Neural progenitor cell (in vitro differentiated cells): Measurements from ENCODE around the gene APLP2. TPM values are rescaled to one million over a fixed set of nuclear protein-coding genes. Genes with fewer than 3 reads are reported as not detected.

ENCODE experiments used
- DNase-seq: peaks from one replicate; pipeline ENCODE4 v3.0.0-alpha.2; 2016; ENCODE audit warnings: low spot score
- H2AFZ ChIP-seq: fragments of 200-600 bp; sonication (generic); replicated peaks from 2 replicates; pipeline ENCODE4 v1.6.1; 2016; ENCODE audit warnings: antibody characterized with exemption
- H3F3A ChIP-seq: fragments of 200-600 bp; sonication (generic); 2 replicates; pipeline ENCODE4 v1.6.1; 2016; ENCODE audit warnings: antibody characterized with exemption, low read depth
- H3K27ac ChIP-seq: fragments of 200-600 bp; sonication (generic); 2 replicates; pipeline ENCODE4 v1.5.1; 2016; ENCODE audit warnings: mild to moderate bottlenecking
- H3K27me3 ChIP-seq: fragments of 200-600 bp; sonication (generic); 2 replicates; pipeline ENCODE4 v1.6.1; 2016; ENCODE audit warnings: mild to moderate bottlenecking, moderate library complexity
- H3K36me3 ChIP-seq: fragments of 200-600 bp; sonication (generic); 2 replicates; pipeline ENCODE4 v1.5.1; 2016
- H3K4me1 ChIP-seq: fragments of 200-600 bp; sonication (generic); 2 replicates; pipeline ENCODE4 v1.6.1; 2016; ENCODE audit warnings: mixed run types
- H3K4me2 ChIP-seq: fragments of 200-600 bp; sonication (generic); 2 replicates; pipeline ENCODE4 v1.6.1; 2016
- H3K4me3 ChIP-seq: fragments of 200-600 bp; sonication (generic); 2 replicates; pipeline ENCODE4 v1.5.1; 2016
- H3K79me2 ChIP-seq: fragments of 200-600 bp; sonication (generic); 2 replicates; pipeline ENCODE4 v1.6.1; 2016; ENCODE audit warnings: low read depth
- H3K9ac ChIP-seq: fragments of 200-600 bp; sonication (generic); 2 replicates; pipeline ENCODE4 v1.6.1; 2016
- H3K9me3 ChIP-seq: fragments of 200-600 bp; sonication (generic); 2 replicates; pipeline ENCODE4 v1.5.1; 2016; ENCODE audit warnings: low read depth
- H4K20me1 ChIP-seq: fragments of 200-600 bp; sonication (generic); 2 replicates; pipeline ENCODE4 v1.6.1; 2016; ENCODE audit warnings: low read depth
- H3K27ac Mint-ChIP-seq: 3 replicates; pipeline ENCODE4 v1.8.0; 2021; ENCODE audit warnings: mixed read lengths
- H3K27me3 Mint-ChIP-seq: 2 replicates; pipeline ENCODE4 v1.8.0; 2022; ENCODE audit warnings: low read depth, mild to moderate bottlenecking, inconsistent platforms, moderate library complexity, mixed read lengths; ENCODE audit not compliant: insufficient read depth
- H3K36me3 Mint-ChIP-seq: 3 replicates; pipeline ENCODE4 v1.8.0; 2021; ENCODE audit warnings: mixed read lengths
- H3K4me1 Mint-ChIP-seq: 3 replicates; pipeline ENCODE4 v1.8.0; 2021; ENCODE audit warnings: mixed read lengths
- H3K4me3 Mint-ChIP-seq: 3 replicates; pipeline ENCODE4 v1.8.0; 2021; ENCODE audit warnings: mild to moderate bottlenecking, moderate library complexity, mixed read lengths
- H3K9me3 Mint-ChIP-seq: 3 replicates; pipeline ENCODE4 v1.8.0; 2020; ENCODE audit warnings: mixed read lengths
- EZH2 ChIP-seq: fragments of 200-600 bp; sonication (generic); IDR thresholded peaks from 2 replicates; pipeline ENCODE4 v1.6.1; 2017; ENCODE audit warnings: antibody characterized with exemption, mild to moderate bottlenecking, moderate library complexity
- EZH2phosphoT487 ChIP-seq: fragments of 200-600 bp; sonication (generic); IDR thresholded peaks from 2 replicates; pipeline ENCODE4 v1.6.1; 2017; ENCODE audit warnings: antibody characterized with exemption
- total RNA-seq: library from RNA; depleted of rRNA; stranded (reverse); fragments of >200 nt; gene quantifications from 2 replicates; pipeline ENCODE4 v1.2.3, GENCODE V29; 2015; ENCODE audit warnings: low replicate concordance
- TF ChIP-seq, protein P1 (sequence below): fragments of 200-600 bp; sonication (generic); IDR thresholded peaks from 2 replicates; pipeline ENCODE4 v1.5.1; 2017; ENCODE audit warnings: antibody characterized with exemption, mild to moderate bottlenecking

APLP2 gene
- total RNA-seq, 1 donor from 2014 or later = 455 TPM

DNA sequence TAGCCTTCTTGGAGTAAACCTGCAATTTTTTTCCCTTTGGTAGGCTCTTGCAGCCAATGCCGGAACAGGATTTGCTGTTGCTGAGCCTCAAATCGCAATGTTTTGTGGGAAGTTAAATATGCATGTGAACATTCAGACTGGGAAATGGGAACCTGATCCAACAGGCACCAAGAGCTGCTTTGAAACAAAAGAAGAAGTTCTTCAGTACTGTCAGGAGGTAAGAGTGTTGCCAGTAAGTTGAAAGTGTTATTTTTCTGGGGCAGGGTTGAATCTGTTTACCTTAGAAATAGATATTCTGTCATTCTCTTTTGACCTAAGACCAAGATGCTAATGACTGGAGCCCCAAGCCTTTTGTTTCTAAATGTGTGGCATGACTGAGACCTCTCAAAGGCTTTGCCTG is 39.7 kb downstream of the APLP2 start:
- peaks cover 50% of the 10 kb centered on the region for H4K20me1 ChIP-seq
- H3K4me3 ChIP-seq = no peak overlapping the region
- peaks cover 91% of the 10 kb centered on the region for H3K79me2 ChIP-seq
- H3K4me1 ChIP-seq = peaks cover 7% of the 10 kb centered on the region
- no peak overlapping the region for H3K9ac ChIP-seq
- H3F3A ChIP-seq = no peaks in the 10 kb centered on the region
- no peaks in the 10 kb centered on the region for H3K9me3 ChIP-seq
- no peak overlapping the region for H3K4me2 ChIP-seq
- no peak overlapping the region for H2AFZ ChIP-seq
- H3K4me1 Mint-ChIP-seq = no peaks in the 10 kb centered on the region
- peaks cover 8% of the 10 kb centered on the region for H3K36me3 ChIP-seq
- no peaks in the 10 kb centered on the region for H3K27me3 ChIP-seq
- no peak overlapping the region for H3K27ac Mint-ChIP-seq
- H3K9me3 Mint-ChIP-seq = peaks cover 24% of the 10 kb centered on the region
- DNase-seq = no peak
- peaks cover 48% of the 10 kb centered on the region for H3K36me3 Mint-ChIP-seq
- TF ChIP-seq, protein P1, sequence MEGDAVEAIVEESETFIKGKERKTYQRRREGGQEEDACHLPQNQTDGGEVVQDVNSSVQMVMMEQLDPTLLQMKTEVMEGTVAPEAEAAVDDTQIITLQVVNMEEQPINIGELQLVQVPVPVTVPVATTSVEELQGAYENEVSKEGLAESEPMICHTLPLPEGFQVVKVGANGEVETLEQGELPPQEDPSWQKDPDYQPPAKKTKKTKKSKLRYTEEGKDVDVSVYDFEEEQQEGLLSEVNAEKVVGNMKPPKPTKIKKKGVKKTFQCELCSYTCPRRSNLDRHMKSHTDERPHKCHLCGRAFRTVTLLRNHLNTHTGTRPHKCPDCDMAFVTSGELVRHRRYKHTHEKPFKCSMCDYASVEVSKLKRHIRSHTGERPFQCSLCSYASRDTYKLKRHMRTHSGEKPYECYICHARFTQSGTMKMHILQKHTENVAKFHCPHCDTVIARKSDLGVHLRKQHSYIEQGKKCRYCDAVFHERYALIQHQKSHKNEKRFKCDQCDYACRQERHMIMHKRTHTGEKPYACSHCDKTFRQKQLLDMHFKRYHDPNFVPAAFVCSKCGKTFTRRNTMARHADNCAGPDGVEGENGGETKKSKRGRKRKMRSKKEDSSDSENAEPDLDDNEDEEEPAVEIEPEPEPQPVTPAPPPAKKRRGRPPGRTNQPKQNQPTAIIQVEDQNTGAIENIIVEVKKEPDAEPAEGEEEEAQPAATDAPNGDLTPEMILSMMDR = no peak
- TF ChIP-seq EZH2 (no peak), EZH2phosphoT487 (no peak)
- H3K27me3 Mint-ChIP-seq = no peaks in the 10 kb centered on the region
- no peak overlapping the region for H3K27ac ChIP-seq
- no peak overlapping the region for H3K4me3 Mint-ChIP-seq

DNA sequence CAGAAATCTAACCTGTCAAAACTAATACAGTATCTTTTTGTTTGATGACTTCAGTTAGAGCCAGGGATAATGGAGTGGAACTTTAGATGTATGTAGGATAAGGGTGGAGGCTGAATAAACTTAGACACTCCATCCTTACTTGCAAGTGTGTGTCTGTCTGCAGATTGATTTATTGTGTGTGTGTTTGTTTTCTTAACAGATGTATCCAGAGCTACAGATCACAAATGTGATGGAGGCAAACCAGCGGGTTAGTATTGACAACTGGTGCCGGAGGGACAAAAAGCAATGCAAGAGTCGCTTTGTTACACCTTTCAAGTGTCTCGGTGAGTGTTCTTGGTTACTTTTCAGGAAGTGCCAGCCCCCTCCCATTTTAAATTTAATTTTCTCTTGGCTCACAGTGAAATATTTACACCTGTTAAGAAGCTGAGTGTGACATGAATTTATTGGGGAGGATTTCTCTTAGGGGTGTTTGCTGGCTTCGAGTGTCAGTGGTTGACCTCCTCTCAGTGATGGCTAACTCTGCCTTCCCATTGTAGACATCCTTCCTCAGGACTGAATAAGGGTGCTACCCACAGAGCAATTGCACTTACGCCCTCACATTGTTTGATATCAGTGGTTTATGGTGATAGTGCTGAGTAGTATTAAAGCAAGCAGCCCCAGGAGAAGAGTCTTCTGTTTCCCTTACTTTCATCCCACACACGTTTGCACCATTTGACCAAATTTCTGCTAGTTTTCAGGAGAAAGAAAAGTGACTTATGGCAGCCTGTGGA is 40.8 kb downstream of the APLP2 start:
- Histone ChIP-seq H3F3A (no peaks in the 10 kb centered on the region), H4K20me1 (peaks cover 51% of the 10 kb centered on the region), H3K79me2 (peaks cover 91% of the 10 kb centered on the region), H3K9me3 (no peaks in the 10 kb centered on the region), H3K36me3 (peaks cover 12% of the 10 kb centered on the region), H3K27me3 (no peaks in the 10 kb centered on the region), H3K4me2 (no peak overlapping the region), H3K27ac (no peak overlapping the region), H3K4me1 (no peaks in the 10 kb centered on the region), H3K4me3 (no peak overlapping the region), H3K9ac (no peak overlapping the region), H2AFZ (no peak overlapping the region)
- TF ChIP-seq, protein P1 = no peak
- no peak for TF ChIP-seq EZH2phosphoT487
- Mint-ChIP-seq H3K4me3 (no peak overlapping the region), H3K36me3 (peaks cover 45% of the 10 kb centered on the region), H3K4me1 (no peaks in the 10 kb centered on the region), H3K27me3 (no peaks in the 10 kb centered on the region), H3K9me3 (peaks cover 20% of the 10 kb centered on the region), H3K27ac (peak overlapping the region; percentile 32)
- DNase-seq = no peak

DNA sequence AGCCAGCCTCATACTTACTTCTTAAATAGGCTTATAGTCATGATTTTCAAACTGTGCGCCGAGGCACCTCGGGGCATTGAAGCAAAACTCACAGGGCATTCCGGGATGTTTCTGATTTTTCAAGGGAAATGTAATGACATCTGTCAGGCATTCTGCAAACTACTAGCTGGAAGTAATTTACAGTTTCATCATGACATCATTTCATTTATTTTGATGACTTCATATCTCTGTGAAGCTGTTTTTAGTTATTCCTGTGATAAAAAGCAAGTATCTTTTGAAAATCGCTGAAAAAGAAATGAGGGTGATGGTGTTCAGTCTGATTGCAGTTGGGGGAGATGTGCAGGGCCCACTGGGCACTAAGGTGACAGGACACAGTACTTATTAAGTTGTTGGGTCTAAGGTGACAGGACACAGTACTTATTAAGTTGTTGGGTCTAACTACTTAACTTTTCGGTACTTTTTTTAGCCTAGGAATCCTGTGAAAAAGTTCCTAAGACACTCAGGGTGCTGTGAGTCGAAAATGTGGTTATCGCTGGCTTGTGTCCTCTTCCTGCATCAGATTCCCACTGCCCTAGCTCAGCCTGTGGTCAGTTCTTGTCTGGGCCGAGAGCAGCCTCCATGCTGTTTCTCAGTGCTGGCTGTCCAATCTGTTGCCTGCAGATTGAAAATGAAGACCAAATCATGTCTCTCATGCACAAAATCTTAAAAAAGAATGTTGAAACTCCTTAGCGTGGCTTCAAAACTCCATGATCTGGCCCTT is 42.6 kb downstream of the APLP2 start:
- no peak overlapping the region for H3K4me3 ChIP-seq
- Mint-ChIP-seq H3K4me3 (no peak overlapping the region), H3K9me3 (peaks cover 4% of the 10 kb centered on the region), H3K36me3 (peaks cover 32% of the 10 kb centered on the region), H3K27ac (no peak overlapping the region), H3K4me1 (no peaks in the 10 kb centered on the region), H3K27me3 (no peaks in the 10 kb centered on the region)
- no peaks in the 10 kb centered on the region for H3F3A ChIP-seq
- H3K36me3 ChIP-seq = peaks cover 11% of the 10 kb centered on the region
- H3K4me1 ChIP-seq = no peaks in the 10 kb centered on the region
- peaks cover 56% of the 10 kb centered on the region for H4K20me1 ChIP-seq
- H2AFZ ChIP-seq = no peak overlapping the region
- no peak for DNase-seq
- no peak overlapping the region for H3K27ac ChIP-seq
- no peak overlapping the region for H3K9ac ChIP-seq
- no peaks in the 10 kb centered on the region for H3K9me3 ChIP-seq
- no peaks in the 10 kb centered on the region for H3K27me3 ChIP-seq
- no peak for TF ChIP-seq EZH2phosphoT487
- peaks cover 91% of the 10 kb centered on the region for H3K79me2 ChIP-seq
- no peak overlapping the region for H3K4me2 ChIP-seq

DNA sequence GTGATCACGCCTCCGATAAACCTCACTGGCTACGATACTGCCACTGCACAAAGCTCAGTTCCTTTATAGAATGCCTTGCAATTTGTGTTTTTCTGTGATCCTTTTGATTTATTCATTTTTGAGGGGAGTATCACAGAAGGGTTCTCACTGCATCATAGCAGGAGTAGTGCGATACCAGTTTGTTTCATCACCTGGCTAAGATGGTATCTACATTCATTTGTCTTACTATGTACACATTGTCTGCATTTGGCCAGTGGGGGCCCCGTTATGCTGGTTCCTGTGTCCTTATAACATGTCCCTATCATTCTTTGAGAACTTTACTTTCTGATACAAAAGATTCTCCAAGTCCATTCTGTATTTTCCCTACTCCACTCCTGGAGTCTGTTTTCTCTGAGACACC is 44.6 kb downstream of the APLP2 start:
- Mint-ChIP-seq H3K9me3 (no peaks in the 10 kb centered on the region), H3K27me3 (no peaks in the 10 kb centered on the region), H3K4me1 (no peaks in the 10 kb centered on the region), H3K4me3 (no peak overlapping the region), H3K27ac (no peak overlapping the region), H3K36me3 (peaks cover 29% of the 10 kb centered on the region)
- Histone ChIP-seq H3K4me3 (no peak overlapping the region), H4K20me1 (peaks cover 70% of the 10 kb centered on the region), H3K36me3 (peaks cover 11% of the 10 kb centered on the region), H3K4me1 (no peaks in the 10 kb centered on the region), H3K27ac (no peak overlapping the region), H3K79me2 (peaks cover 100% of the 10 kb centered on the region), H3K9me3 (no peaks in the 10 kb centered on the region), H3K27me3 (no peaks in the 10 kb centered on the region), H2AFZ (no peak overlapping the region), H3K4me2 (no peak overlapping the region), H3F3A (no peaks in the 10 kb centered on the region), H3K9ac (no peak overlapping the region)
- TF ChIP-seq EZH2 (no peak), EZH2phosphoT487 (no peak)
- TF ChIP-seq, protein P1 = no peak
- DNase-seq = no peak
